Occipital lobe (tissue), 2 donors: Measurements from ENCODE around the gene SLC17A8. TPM values are rescaled to one million over a fixed set of nuclear protein-coding genes. Genes with fewer than 3 reads are reported as not detected.
A peak's percentile ranks its signal among the peaks of the same experiment; 100 is the strongest.

Experiments
- DNase-seq: peaks from one replicate; lab custom pipeline; 2025; lab: John Stamatoyannopoulos, UW
- total RNA-seq: library from RNA; depleted of rRNA; stranded (reverse); fragments of >200 nt; gene quantifications from one replicate; pipeline ENCODE4 v1.2.3, GENCODE V29; 2014

Gene SLC17A8
- total RNA-seq, 1 donor from 2014 or later, result 1.2 TPM

DNA sequence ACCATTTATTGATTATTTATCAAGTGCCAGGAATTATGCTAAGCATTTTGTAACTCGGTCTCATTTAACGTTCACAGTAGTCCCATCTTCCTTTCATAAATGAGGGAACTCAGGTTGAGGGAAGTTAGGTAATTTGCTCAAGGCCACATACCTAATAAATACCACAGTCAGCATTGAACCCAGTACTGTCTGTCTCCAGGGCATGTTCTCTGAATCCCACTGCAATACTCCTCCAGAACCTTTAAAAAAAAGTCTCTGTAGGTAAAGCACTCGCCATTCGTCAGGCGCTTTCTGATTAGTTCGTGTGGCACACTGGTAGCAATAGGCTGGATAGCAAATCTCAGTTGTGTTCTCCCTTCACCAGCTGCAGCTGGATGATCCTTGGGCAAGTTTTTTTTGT is 14.3 kb downstream of the SLC17A8 start:
- DNase-seq, result no peak

DNA sequence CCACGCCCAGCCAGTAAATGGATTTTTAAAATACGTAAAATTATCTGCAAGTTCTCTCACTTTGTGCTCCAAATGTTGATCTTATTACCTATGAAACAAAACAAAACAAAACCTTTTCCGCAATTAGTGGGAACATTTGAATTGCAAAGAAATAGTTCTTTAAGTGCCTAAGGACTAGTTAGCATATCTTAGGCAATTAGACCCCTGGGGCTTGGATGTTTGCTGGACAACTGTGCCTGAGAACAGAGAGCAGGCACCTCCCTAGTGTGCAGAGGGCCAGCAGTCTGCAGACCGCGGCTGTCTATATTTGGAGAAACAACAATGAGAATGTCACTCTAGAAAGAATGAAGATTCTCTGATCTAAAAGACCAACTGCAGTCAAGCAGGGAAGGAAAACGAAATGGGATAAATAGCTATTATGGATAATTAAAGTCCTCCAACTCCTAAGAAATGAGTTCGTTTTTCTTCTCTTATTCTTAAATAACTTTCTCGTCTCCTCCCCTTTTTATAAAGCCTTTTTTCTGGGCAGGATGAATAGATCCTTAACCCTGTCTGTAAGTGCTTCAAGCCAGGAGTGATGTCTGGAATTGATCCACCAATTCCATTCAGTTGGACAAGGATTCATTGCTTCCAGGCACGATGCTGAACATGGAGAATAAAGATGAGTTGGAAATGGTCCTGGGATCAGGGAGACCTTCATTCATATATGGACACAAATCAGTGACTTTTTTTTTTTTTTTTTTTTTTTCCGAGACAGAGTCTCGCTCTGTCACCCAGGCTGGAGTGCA is 16.2 kb downstream of the SLC17A8 start:
- no peak for DNase-seq

DNA sequence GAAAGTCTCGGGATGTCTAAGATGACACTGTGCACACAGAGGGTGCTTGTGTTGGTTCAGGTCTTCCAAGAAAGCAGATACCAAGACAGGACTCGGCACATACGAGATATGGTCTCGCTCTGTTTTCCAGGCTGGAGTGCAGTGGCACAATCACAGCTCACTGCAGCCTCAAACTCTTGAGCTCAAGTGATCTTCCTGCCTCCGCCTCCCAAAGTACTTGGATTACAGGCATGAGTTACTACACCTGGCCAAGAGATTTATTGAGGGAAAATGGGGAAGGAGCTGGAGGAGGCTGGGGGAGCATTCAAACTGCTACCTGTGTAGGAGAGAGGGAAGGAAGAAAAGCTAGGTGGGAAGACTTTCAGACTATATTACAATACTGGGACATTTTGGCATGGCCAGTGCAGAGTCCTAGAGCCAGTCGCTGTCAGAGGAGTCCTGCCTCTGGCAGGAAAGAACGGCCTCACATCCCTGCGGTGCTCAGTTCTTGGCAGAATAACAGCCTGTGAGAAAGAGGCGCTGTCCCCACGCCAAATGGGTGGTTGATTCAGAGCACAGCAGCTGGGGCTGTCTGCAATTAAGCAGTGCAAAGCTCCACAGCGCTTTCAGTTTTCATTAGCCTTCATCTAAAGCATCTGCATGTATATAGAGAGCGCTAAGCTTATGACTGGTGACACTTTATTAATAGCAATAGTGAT is 18.3 kb downstream of the SLC17A8 start:
- peak; percentile 71 for DNase-seq

DNA sequence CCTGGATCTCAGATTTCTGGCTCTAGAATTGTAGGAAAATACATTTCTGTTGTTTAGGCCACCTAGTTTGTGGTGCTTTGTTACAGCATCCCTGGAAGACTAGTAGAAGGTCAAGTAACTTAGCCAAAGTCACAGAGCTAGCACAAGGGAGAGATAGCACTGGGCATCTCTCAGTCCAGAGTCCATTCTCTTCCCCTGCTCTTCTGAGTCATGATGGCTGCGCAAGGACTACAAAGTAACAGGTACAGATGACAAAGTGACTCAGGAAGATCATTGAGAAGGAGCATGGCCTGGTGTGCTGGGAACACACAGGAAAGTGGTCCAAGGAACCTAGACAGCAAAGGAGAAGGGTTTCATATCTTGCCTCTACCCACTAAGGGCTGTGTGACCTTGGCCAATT is 19.3 kb downstream of the SLC17A8 start:
- no peak for DNase-seq

DNA sequence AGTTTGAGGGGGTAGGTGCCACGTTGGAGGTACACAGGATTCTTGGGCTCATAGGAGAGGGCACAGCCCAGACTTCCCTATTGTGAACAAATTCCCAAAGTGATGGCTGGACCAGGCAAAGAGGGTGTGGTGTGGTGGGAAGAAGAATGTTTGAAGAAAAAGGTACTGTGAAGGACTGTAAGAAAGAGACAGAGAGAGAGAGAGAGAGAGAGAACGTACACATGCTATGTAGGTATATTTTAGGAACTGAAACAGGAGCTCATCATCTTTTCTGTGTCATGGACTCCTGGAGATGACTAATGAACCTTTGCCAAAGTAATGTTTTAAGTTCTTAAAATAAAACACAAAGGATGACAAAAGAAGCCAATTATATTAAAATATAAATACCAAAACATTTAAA is 24.5 kb downstream of the SLC17A8 start:
- DNase-seq, result no peak

DNA sequence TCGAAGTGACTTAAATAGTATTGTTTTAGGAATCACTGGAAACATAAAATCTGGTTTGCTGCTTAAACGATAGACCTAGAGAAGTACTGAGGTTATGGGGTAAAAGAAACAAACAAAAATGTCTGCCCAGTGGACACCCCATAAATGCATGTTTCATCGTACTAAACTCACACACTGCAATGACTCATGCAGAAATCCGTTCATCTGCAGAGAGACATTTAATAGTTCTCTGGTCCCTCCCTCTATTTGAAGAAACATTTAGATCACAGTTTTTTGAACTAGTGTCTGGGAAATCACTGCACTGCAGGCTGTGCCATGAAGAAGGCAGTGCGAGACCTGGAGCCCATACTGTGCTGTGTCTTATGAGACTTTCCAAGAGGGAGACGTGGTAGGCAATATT is 25.5 kb downstream of the SLC17A8 start:
- no peak for DNase-seq

DNA sequence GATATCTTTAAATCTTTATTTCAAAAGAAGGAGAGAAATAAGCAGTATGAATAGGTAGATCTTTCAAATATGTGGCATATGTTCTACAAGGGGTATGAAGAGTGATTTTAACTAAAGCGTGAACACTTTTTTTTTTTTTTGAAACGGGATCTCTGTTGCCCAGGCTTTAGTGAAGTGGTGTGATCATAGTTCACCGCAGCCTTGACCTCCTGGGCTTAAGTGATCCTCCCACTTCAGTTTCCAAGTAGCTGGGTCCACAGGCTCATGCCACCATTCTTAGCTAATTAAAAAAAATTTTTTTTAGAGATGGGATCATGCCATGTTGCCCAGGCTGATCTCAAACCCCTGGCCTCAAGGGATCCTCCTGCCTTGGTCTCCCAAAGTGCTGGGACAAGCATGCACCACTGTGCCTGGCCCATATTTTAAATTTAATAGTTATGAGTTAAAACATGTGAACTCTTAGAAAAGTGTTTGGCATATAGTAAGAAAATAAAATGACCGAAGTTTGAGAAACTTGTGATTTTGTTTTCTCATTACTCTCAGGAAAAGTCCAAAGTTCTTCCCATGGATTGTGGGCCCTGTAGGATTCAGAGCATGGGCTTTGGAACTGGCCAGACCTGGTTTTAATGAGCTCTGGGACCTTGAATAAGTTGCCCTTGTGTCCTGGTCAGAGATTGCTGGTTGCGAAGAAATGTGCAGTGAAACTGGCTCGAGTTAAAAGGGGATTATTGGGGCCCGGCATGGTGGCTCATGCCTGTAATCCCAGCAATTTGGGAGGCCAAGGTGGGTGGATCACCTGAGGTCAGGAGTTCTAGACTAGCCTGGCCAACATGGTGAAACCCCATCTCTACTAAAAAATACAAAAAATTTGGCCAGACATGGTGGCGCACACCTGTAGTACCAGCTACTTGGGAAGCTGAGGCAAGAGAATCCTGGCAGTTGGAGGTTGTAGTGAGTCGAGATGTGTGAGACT is 27.0 kb downstream of the SLC17A8 start:
- no peak for DNase-seq

DNA sequence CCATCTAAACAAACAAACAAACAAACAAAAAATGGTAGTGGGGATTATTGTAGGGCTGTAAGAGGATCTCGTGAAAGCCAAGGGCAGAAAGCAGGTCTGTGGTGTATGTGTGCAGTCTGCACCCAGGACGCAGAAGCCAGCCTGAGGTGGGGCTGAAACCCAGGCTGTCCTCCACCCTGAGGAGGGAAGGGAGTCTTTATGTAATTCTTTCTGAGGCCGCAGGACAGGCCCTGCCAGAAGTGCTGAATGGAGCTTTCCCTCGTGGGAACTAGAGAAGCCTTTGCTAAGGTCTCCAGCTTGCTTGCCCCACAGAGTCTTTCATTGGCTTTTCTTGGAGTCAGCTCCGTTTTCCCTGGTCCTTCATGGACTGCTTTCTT is 27.7 kb downstream of the SLC17A8 start:
- no peak for DNase-seq

DNA sequence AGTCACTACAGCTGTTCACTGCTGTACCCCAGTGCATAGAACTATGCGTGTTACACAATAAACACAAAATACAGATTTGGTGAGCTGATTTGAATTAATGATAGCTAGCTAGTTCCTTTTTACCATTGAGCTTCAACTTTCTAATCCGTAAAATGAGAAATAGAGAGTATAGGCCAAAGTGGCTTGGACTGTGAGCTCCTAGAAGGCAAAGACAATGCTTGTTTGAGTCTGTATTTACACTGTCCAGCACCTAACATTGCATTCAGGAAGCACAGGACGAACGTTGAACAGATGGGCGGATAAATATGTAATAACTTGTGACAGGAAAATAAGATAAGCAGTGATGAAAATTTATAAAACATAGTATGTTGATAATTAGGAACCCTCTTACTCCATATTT is 31.5 kb downstream of the SLC17A8 start:
- no peak for DNase-seq

DNA sequence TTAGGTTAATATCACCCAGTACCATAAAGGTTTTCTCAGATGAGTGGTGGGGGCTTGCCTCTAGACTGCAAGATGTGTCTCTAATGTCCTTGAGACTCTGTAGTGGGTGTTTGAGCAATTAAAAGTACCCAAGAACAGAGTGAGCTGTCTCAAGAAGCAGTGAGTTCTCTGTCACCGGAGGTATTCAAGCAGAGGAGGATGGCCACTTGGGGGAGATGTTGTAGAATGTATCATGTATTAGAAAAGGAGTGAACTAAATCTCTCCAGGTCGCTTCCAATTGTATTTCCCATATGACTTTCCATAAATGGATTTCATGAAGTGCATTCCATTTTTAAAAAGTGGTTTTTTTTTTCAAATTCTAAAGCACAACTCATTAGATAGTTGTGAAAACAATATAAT is 35.0 kb downstream of the SLC17A8 start:
- no peak for DNase-seq

DNA sequence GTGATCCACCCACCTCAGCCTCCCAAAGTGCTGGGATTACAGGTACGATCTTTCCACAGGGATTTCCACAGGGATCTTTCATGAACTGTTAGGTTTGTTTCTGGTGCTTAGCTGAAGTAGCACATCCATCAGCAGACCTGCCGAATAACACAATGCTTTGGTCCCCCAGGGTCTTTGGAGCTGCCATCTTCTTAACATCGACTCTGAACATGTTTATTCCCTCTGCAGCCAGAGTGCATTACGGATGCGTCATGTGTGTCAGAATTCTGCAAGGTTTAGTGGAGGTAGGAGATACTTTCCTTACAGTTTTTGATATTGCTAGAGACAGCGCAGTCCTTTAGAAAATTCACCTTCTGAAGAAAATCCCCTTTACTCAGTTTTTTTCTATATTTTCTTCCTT is 36.3 kb downstream of the SLC17A8 start:
- DNase-seq, result no peak

DNA sequence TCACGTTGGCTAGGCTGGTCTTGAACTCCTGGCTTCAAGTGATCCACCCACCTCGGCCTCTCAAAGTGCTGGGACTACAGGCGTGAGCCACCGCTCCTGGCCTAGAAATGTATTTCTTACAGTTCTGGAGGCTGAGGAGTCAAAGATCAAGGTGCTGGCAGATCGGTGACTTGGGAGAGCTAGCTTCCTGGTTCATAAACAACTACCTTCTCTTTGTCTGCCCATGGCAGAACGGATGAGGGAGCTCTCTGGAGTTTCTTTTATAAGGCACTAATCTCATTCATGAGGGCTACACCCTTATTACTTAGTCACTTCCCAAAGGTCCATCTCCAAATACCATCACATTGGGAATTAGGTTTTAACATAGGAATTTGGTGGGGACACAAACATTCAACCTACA is 38.9 kb downstream of the SLC17A8 start:
- no peak for DNase-seq

DNA sequence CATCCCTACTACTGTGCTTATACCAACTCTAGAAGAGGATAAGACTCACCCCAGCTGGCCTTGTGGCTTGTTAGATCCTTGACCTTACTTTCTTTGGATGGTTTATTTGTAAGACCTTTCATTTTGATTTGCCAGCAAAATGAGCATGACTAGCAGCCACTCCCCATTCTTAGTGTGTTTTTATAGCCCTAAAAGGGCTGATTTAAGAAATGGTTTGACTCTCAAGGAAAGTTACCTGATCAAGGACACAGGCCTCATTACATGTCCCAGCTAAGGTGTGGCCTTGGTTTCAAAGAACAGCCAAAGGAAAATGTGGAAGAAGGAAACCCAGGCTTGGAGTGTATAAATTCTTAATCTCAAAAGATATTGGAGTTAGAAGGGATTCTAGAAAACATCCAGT is 41.4 kb downstream of the SLC17A8 start:
- DNase-seq, result no peak

DNA sequence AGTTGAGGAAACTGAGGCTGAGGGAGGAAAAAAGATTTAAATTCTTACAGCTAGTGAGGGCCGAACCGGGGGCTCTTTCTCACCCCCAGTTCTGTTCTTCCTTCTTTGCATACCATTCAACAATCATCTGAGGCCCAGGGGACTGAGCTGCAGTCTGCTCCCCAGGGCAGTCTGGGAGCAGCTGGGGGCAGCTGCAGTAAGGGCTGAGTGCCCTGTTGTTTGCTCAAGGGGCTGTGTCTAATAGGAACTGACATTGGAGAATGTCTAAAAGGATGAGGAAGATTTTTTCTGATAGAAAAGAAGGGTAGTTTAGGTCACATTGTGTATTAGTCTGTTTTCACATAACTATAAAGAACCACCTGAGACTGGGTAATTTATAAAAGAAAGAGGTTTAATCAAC is 42.2 kb downstream of the SLC17A8 start:
- DNase-seq, result no peak

DNA sequence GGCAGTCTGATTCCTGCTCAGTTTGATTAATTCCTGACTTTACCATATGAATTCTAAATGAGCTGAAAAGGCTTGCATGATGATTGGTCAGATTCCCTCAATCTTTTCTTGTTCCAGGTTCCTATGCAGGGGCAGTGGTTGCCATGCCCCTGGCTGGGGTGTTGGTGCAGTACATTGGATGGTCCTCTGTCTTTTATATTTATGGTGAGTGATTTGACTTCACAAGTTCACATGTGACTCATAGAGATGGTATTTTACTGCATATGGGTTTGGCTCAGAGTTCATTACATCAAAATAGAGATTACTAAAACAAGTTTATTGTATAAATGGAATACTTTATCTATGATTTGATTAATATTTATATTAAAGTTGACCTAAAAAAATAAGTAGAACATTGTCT is 44.8 kb downstream of the SLC17A8 start:
- no peak for DNase-seq

DNA sequence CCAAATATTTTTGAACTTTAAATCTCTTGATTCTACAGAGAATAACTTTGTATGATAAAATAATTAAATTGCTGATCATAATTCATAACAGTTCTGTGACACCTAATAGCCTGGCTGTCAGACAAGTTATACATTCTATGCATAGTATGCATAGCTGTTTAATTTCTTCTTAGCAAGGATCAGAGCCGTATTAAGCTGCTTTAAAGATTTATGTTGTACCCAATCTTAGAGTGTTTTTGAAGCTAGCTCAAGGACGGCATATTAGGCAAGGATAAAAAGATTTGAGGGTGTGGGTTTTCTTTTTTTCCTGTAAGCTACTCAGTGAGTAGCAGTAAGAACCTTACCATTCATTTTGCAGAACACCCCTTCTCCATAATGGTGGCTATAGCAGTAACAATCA is 45.9 kb downstream of the SLC17A8 start:
- no peak for DNase-seq

DNA sequence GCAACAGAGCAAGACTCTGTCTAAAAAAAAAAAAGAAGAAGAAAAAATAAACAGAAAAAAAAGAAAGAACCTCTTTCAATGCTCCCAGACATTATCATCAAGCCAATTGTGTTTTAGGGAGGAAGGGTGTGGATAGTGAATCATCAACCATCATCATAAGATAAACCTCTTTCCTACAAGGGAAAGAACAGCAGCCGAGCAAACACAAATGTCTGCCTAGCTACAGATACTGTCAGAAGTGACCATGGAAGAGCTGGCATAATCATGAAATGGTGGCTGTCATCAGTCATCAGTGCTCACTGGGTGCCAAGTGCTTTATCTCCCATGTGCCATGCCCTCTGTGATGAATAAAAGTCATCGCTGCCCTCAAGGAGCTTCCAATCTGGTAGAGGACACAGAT is 46.6 kb downstream of the SLC17A8 start:
- DNase-seq, result no peak

DNA sequence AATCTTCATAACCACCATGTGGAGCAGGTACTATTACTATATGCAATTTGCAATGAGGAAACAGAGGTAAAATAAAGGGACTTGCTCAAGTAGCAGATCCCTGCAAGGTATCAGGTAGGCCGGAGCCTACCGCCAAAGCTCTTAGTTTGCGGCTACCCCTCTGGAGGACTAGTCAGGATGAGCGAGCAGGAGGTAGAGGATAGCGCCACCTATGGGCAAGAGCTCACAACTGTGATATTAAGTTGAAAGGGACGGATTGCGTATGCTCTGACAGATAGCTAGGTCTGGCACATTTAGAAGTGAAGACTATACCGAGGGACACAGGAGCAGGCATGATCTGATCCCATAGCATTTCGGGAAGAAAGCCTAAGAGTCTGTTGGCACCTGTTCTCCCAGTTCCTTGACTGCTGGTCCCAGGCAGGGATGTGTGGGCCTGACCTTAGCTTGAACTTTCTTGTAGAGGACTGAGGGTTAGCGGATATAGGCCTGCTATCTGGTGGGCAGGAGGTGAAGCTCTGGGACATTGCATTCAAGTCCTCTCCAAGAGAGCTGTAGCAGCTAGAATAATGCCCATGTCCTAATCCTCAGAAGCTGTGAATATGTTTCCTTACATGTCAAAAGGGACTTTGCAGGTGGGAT is 48.0 kb downstream of the SLC17A8 start:
- DNase-seq, result no peak

DNA sequence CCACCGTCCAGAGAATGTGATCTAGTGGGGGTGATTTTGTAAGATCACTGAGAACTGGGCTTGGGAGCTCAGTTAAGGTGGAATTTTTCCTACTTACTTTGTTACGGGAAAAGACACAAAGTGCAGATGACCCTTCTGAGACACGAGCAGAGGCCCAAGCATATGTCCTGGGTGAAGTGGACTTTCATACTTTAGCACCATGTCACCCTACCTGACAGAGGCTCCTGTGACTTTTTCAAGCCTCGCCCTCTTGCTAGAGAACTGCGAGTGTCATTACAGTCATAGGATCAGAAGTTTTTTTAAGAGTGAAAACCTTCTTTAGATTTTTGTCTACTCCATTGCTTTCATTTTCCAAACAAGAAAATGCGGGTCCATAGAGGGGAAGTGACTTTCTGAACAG is 56.1 kb downstream of the SLC17A8 start:
- DNase-seq, result no peak

DNA sequence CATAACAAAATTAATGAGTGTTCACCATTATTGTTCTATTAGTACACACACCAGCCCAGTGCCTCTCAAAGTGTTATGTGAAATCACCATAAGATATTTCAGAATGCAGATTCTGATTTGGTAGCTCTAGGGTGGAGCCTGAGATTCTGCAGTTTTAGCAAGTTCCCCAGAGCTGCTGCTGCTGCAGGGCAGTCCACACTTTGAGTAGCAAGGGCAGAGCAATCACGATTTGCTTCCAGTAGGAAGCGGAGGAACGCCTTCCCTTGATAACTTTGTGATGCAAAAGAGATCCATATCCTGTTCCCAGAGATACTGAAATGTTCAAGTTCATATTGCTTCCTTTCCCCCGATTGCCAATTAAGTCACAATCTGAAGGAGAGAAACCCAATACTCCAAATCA is 57.9 kb downstream of the SLC17A8 start:
- no peak for DNase-seq

DNA sequence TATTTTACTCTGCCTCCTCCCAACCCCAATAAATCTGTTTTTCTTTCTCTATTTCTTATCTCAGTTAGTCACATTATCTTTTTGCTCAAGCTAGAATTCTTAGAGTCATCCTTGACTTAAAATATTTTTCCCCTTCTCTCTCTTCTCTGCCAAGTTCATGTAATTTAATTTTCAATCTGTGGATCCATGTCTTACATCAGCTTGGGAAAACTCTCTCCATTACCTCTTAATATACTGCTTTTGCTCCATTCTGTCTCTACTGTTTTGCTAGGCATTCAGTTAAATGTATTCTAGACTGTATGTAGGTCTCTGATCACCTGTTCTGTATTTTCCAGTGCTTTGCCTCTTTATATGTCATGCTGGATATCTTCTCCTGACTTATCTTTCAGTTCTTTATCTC is 65.8 kb downstream of the SLC17A8 start:
- no peak for DNase-seq

DNA sequence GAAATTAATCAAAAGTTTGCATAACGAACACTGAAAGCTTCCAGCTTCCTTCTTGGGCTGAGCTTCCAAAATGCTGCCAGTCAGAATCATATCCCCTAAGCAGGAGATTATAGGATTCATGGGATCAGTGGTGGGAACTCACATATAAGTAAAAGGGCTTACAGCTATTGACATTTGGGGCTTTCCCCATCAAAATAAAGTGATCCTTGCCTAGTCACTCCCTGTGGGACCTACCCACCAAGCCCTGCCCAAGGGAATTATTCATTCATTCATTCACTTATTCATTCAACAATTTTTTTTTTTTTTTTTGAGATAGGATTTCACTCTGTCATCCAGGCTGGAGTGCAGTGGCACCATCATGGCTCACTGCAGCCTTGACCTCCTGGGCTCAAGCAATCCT is 69.3 kb downstream of the SLC17A8 start:
- no peak for DNase-seq
